UCSD-AML1 (cell line): ENCODE results near the gene TUB.

Experiments
- DNase-seq: peaks from one replicate; lab custom pipeline; 2025; ENCODE audit not compliant: unreplicated experiment; lab: John Stamatoyannopoulos, UW

Gene TUB

GRCh38 chr11:8067929-8068575 is 13.0 kb upstream of the TUB start:
- DNase-seq, result no peak

GRCh38 chr11:8068605-8069221 is 12.3 kb upstream of the TUB start:
- no peak for DNase-seq

- DNase-seq, result no peak
These were observed 11.2 kb upstream of the TUB start for GRCh38 chr11:8069771-8070170.

DNA sequence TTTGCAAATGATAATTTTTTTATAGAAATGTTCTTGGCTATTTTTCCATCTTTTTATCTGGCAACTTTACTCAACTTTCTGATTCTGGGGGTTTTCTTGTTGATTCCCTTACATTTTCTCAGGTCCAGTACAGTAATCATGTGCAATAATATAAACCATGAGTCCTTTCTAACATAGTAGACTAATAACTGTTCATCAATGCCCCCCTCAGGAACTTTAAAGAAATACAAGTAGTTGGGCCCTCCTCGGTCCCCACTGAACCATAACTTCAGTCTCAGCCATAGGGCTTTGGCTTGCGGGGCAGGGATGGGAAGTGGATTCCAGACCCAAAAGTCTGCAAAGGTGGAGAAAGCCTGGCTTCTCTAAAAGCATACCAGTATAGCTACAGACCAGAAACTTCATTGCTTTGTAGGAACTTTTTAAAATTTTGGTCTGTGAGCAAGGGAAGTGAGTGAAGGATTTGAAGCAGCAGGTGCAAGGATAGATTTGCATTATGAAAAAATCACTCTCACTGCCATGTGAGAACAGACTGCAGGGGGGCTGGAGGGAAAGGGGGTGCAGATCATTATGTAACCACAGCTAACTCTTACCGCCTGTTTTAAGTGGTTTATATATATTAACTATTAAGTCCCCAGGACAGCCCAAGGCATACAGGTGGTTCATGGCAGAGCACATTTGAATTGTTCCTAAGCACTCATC is 10.4 kb upstream of the TUB start:
- no peak for DNase-seq

DNA sequence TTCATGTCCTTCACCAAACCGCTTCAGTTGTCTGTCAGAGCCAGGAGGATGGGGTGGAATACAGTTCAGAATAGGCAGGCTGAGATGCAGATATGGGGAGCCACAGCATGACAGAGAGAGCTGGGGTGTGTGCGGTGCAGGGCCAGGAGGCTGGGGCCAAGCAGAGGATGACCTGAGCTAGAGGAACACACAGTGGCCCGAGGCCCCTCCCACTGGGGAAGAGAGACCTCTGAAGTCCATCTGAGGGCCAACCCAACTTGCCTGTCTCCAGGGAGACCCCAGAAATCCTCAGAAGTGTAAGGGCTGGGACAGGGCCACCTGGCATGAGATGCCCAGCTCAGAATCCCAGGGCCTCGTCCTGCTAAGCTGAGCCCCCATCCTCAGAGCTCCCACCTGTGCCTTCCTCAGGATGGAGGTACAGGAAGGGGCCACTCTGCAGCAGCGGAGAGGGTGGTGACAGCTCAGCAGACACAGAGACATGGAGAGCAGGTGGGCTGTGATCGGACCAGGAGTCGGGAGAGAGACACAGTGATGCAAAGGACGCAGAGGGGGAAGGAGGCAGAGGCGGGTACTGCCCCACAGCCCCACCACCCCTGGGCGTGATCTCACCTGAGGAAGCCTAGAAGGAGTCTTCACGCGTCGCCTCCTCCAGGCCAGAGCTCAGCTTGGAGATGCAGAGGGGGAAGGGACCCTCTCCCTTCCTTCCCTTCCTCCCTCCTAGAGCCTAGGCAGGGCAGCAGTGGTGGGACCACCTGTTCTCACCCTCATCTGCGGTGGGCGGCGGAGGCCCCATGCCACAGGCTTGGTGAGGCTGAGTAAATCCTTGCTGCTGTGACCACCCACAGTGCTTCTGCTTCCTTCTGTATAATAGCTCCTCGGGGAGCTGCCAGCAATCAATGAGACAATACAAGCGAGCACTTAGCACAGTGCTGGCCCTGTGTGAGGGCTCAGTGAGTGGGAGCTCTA is 9.1 kb upstream of the TUB start:
- DNase-seq, result no peak

GRCh38 chr11:8075119-8075726 is 5.8 kb upstream of the TUB start:
- no peak for DNase-seq

- no peak for DNase-seq
These were observed 1.8 kb upstream of the TUB start for GRCh38 chr11:8079111-8079675.

- no peak for DNase-seq
These were observed 841 bp upstream of the TUB start for GRCh38 chr11:8080069-8080670.

- no peak for DNase-seq
These were observed 710 bp downstream of the TUB start for GRCh38 chr11:8081591-8082250.

DNA sequence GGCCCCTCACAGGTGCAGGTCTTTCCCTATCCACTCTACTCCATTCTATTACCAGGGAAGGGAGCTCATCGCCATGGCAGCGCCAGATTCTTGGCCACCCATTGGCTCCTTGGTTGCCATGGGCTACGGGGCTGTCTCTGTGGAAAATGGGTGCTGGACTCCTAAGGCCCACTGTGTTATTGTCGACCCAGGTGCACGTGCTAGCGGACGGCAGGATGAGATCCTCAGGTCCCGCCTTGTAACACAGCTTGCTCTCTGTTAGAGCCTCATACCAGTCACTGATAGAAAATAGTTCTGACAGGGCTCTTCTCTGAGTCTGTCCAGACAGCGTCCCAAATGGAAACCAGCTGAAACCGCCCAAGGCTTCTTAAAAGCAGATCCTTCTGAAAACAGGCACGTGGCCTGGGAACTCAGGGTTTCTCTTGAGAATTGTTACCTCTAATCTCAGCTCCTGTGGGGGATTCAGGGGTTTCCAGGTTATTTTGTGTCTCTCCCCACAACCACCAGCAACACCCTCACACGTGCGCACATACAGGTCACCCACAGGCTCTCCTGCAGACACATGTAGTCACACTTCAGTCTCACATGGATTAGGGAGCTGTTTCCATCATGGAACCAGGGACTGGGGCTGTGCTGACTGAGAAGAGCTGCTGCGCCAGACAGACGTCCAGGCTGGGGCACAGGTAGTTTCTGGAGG is 1.5 kb downstream of the TUB start:
- DNase-seq, result no peak

GRCh38 chr11:8083088-8083395 is 2.0 kb downstream of the TUB start:
- no peak for DNase-seq

GRCh38 chr11:8083871-8084281 is 2.9 kb downstream of the TUB start:
- no peak for DNase-seq

DNA sequence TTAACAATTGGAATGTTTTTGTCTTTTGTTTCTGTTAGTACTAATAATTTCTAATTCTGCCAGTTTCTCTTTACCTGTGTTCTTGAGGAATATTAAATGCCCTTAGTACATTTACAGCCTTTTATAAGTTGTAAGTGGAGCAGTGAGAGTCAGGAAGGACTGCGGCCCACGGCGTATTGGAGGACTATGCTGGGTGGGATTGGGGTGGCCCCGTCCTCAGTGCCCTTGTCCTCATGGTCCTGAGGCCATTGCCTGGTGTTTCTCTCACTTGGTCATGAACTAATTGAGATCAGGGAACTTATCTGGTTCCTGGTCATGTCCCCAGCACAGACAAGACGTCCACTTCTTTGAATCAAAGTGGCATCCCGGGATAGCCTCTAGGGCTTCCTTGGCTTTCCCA is 3.3 kb downstream of the TUB start:
- no peak for DNase-seq

DNA sequence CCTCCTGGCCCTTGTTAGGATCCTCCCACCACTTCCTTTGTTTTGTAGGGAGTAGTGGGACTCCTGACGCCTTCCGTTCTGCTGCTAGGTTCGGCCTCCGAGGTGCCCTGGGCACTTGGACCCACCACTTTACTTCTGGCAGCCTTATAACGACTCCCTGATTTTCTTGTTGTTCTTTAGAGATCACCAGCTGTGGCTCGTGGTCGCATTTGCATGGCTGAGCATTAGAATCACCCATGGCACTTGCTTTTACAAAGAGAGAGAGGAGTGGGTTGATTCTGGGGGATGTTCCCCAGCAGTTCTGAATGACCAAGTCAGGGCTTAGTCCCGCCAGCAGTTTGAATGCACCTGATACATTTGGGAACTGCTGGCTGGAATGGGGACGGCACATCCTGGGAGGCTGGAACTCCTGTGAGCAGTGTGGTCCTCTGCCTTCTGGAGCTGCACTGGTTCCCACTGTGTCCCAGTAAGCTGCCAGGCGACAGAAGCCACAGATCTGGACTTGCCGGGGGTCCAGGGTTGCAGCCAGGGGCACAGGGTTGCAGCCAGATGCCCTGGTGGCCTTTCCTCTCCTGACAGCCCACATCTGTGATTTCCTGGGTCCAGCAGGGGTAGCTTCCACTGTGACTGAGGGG is 4.1 kb downstream of the TUB start:
- no peak for DNase-seq

GRCh38 chr11:8086001-8086479 is 5.0 kb downstream of the TUB start:
- DNase-seq, result no peak

DNA sequence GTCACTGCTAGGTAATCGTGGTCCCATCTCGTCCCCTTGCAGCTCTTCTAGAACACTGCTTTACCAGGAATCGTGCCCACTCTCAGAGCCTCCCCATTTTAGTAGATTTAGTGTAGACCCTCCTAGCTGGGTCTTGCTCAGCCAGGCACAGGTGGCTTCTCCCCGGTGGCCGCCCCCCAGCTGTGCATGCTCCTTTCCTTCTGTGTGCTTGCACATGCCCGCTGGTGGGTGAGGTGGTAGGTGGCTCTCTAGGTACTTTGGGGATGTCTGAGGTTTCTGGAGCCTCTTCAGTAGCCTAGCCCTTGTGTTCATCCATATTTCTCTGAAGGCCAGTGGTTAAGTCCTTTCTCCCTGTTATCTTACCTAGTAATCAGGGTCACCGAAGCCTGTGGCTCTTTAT is 5.6 kb downstream of the TUB start:
- DNase-seq, result no peak

GRCh38 chr11:8087185-8087584 is 6.2 kb downstream of the TUB start:
- no peak for DNase-seq

DNA sequence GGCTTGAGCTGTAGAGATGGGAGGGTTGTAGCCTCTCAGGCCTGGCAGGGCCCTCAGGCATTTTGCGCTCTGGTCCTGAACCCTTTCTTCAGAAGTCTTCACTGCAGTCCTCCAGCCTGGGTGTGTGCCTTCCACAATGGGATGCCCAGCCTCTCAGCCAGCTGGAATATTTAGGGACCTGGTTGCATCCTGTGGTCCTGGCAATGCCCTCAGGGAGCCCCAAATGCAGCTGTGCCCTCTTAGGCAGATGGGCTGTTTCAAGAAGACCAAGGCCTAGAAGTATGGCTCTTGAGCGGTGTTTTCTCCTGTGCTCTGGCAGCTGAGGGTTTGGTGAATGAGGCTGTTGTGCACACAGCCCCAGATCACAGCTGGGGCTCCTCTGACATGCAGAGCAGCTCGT is 6.7 kb downstream of the TUB start:
- DNase-seq, result no peak
